Neural progenitor cell (in vitro differentiated cells): ENCODE data around the gene TTLL8. TPM values are rescaled to one million over a fixed set of nuclear protein-coding genes. Genes with fewer than 3 reads are reported as not detected.

Experiments used
- DNase-seq: peaks from one replicate; pipeline ENCODE4 v3.0.0-alpha.2; 2016; ENCODE audit warnings: low spot score
- H2AFZ ChIP-seq: fragments of 200-600 bp; sonication (generic); replicated peaks from 2 replicates; pipeline ENCODE4 v1.6.1; 2016; ENCODE audit warnings: antibody characterized with exemption
- H3F3A ChIP-seq: fragments of 200-600 bp; sonication (generic); 2 replicates; pipeline ENCODE4 v1.6.1; 2016; ENCODE audit warnings: antibody characterized with exemption, low read depth
- H3K27ac ChIP-seq: fragments of 200-600 bp; sonication (generic); 2 replicates; pipeline ENCODE4 v1.5.1; 2016; ENCODE audit warnings: mild to moderate bottlenecking
- H3K27me3 ChIP-seq: fragments of 200-600 bp; sonication (generic); 2 replicates; pipeline ENCODE4 v1.6.1; 2016; ENCODE audit warnings: mild to moderate bottlenecking, moderate library complexity
- H3K36me3 ChIP-seq: fragments of 200-600 bp; sonication (generic); 2 replicates; pipeline ENCODE4 v1.5.1; 2016
- H3K4me1 ChIP-seq: fragments of 200-600 bp; sonication (generic); 2 replicates; pipeline ENCODE4 v1.6.1; 2016; ENCODE audit warnings: mixed run types
- H3K4me2 ChIP-seq: fragments of 200-600 bp; sonication (generic); 2 replicates; pipeline ENCODE4 v1.6.1; 2016
- H3K4me3 ChIP-seq: fragments of 200-600 bp; sonication (generic); 2 replicates; pipeline ENCODE4 v1.5.1; 2016
- H3K79me2 ChIP-seq: fragments of 200-600 bp; sonication (generic); 2 replicates; pipeline ENCODE4 v1.6.1; 2016; ENCODE audit warnings: low read depth
- H3K9ac ChIP-seq: fragments of 200-600 bp; sonication (generic); 2 replicates; pipeline ENCODE4 v1.6.1; 2016
- H3K9me3 ChIP-seq: fragments of 200-600 bp; sonication (generic); 2 replicates; pipeline ENCODE4 v1.5.1; 2016; ENCODE audit warnings: low read depth
- H4K20me1 ChIP-seq: fragments of 200-600 bp; sonication (generic); 2 replicates; pipeline ENCODE4 v1.6.1; 2016; ENCODE audit warnings: low read depth
- H3K27ac Mint-ChIP-seq: 3 replicates; pipeline ENCODE4 v1.8.0; 2021; ENCODE audit warnings: mixed read lengths
- H3K27me3 Mint-ChIP-seq: 2 replicates; pipeline ENCODE4 v1.8.0; 2022; ENCODE audit warnings: low read depth, mild to moderate bottlenecking, inconsistent platforms, moderate library complexity, mixed read lengths; ENCODE audit not compliant: insufficient read depth
- H3K36me3 Mint-ChIP-seq: 3 replicates; pipeline ENCODE4 v1.8.0; 2021; ENCODE audit warnings: mixed read lengths
- H3K4me1 Mint-ChIP-seq: 3 replicates; pipeline ENCODE4 v1.8.0; 2021; ENCODE audit warnings: mixed read lengths
- H3K4me3 Mint-ChIP-seq: 3 replicates; pipeline ENCODE4 v1.8.0; 2021; ENCODE audit warnings: mild to moderate bottlenecking, moderate library complexity, mixed read lengths
- H3K9me3 Mint-ChIP-seq: 3 replicates; pipeline ENCODE4 v1.8.0; 2020; ENCODE audit warnings: mixed read lengths
- EZH2 ChIP-seq: fragments of 200-600 bp; sonication (generic); IDR thresholded peaks from 2 replicates; pipeline ENCODE4 v1.6.1; 2017; ENCODE audit warnings: antibody characterized with exemption, mild to moderate bottlenecking, moderate library complexity
- EZH2phosphoT487 ChIP-seq: fragments of 200-600 bp; sonication (generic); IDR thresholded peaks from 2 replicates; pipeline ENCODE4 v1.6.1; 2017; ENCODE audit warnings: antibody characterized with exemption
- total RNA-seq: library from RNA; depleted of rRNA; stranded (reverse); fragments of >200 nt; gene quantifications from 2 replicates; pipeline ENCODE4 v1.2.3, GENCODE V29; 2015; ENCODE audit warnings: low replicate concordance
- TF ChIP-seq, protein P1 (sequence below): fragments of 200-600 bp; sonication (generic); IDR thresholded peaks from 2 replicates; pipeline ENCODE4 v1.5.1; 2017; ENCODE audit warnings: antibody characterized with exemption, mild to moderate bottlenecking

The TTLL8 gene
- total RNA-seq, 1 donor from 2014 or later = not detected

DNA sequence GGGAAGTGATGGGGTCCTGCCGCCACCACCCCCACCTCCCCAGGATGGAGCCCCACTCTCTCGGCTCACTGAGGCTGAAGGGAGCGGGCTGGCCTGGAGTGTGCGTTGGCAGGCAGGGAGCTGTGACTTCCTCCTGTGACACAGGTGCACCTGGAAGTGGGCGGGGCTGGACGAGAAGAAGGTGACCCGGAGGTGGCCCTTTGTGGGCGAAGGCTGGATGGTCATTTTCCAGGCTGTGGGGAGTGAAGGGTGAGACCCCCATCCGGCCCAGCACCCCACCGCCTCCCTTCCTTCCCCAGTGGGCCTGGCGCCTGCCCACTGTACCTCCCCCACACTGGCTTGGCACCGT, 60.9 kb downstream of the TTLL8 start:
- DNase-seq = no peak
- Histone ChIP-seq H3K36me3 (no peaks in the 10 kb centered on the region), H3K4me1 (peaks cover 8% of the 10 kb centered on the region), H3K79me2 (no peaks in the 10 kb centered on the region), H3F3A (peaks cover 15% of the 10 kb centered on the region), H3K9me3 (no peaks in the 10 kb centered on the region), H3K4me3 (no peak overlapping the region), H2AFZ (no peak overlapping the region), H3K9ac (no peak overlapping the region), H4K20me1 (no peaks in the 10 kb centered on the region), H3K27me3 (peaks cover 38% of the 10 kb centered on the region), H3K4me2 (no peak overlapping the region), H3K27ac (no peak overlapping the region)
- H3K27me3 Mint-ChIP-seq = peaks cover 16% of the 10 kb centered on the region
- no peak overlapping the region for H3K4me3 Mint-ChIP-seq
- no peaks in the 10 kb centered on the region for H3K36me3 Mint-ChIP-seq
- H3K9me3 Mint-ChIP-seq = peaks cover 3% of the 10 kb centered on the region
- H3K4me1 Mint-ChIP-seq = peaks cover 19% of the 10 kb centered on the region
- no peak overlapping the region for H3K27ac Mint-ChIP-seq
- TF ChIP-seq EZH2phosphoT487 = no peak
- TF ChIP-seq, protein P1, sequence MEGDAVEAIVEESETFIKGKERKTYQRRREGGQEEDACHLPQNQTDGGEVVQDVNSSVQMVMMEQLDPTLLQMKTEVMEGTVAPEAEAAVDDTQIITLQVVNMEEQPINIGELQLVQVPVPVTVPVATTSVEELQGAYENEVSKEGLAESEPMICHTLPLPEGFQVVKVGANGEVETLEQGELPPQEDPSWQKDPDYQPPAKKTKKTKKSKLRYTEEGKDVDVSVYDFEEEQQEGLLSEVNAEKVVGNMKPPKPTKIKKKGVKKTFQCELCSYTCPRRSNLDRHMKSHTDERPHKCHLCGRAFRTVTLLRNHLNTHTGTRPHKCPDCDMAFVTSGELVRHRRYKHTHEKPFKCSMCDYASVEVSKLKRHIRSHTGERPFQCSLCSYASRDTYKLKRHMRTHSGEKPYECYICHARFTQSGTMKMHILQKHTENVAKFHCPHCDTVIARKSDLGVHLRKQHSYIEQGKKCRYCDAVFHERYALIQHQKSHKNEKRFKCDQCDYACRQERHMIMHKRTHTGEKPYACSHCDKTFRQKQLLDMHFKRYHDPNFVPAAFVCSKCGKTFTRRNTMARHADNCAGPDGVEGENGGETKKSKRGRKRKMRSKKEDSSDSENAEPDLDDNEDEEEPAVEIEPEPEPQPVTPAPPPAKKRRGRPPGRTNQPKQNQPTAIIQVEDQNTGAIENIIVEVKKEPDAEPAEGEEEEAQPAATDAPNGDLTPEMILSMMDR = no peak
- no peak for TF ChIP-seq EZH2

DNA sequence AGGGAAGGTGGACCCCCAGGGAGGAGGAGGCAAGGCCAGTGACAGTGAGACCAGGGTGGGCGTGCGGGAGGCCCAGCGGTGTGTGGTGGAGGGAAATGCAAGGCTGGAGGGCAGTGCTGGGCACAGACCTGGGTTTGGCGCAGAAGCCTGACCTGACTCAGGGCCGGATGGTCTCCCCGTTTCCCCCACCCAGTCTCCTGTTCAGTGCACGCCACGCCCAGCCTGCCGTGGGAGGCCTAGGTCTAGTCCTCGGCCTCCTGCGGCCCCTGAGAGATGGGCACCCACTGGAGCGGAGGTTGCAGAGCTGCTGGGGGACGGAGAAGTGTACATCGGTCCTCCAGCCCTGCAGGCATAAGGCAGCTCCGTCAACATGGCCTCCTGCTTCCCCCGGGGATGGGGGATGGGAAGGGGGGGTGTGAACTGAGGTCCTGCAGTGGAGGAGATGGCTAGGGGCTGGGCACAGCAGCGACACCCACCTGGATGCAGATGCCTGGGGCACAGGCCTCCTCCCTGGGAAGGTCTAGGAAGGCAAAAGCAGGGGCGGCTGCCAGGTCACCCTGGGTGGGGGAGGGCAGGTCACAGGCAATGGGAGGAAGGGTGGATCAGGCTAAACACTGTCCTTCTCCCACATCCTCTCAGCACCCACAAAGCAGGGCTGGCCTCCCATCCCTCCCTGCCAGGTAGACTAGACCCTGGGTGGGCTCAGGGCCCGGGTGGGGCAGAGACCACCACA, 61.4 kb downstream of the TTLL8 start:
- Mint-ChIP-seq H3K4me1 (peaks cover 14% of the 10 kb centered on the region), H3K9me3 (peaks cover 8% of the 10 kb centered on the region), H3K27ac (no peak overlapping the region), H3K4me3 (peak overlapping the region; percentile 38), H3K27me3 (peaks cover 16% of the 10 kb centered on the region), H3K36me3 (no peaks in the 10 kb centered on the region)
- Histone ChIP-seq H3K27me3 (peaks cover 39% of the 10 kb centered on the region), H3K36me3 (no peaks in the 10 kb centered on the region), H3F3A (peaks cover 9% of the 10 kb centered on the region), H4K20me1 (no peaks in the 10 kb centered on the region), H3K4me1 (peaks cover 3% of the 10 kb centered on the region), H3K9me3 (no peaks in the 10 kb centered on the region), H3K79me2 (no peaks in the 10 kb centered on the region), H3K9ac (no peak overlapping the region), H2AFZ (no peak overlapping the region), H3K27ac (no peak overlapping the region), H3K4me3 (no peak overlapping the region), H3K4me2 (no peak overlapping the region)
- DNase-seq = no peak
- no peak for TF ChIP-seq EZH2
- TF ChIP-seq EZH2phosphoT487 = no peak
- TF ChIP-seq, protein P1 = no peak

DNA sequence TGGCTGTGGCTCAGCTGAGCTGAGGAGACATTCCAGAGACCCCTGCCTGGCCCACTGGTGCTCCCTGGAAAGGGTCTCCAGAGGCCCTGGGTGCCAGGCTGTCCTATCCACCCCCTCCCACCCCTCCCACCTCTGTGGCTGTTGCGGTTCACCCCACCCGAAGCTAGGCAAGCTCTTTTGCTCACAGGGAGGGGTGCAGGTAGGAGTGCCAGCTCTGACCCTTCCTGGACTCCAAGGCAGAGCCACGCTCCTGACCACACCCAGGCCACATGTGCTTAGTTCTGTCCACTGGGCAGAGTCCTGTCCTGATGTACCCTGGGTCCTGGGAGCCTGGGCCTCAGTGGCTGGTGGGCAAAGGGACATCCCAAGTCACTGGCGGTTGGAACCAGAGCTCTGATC, 62.0 kb downstream of the TTLL8 start:
- Mint-ChIP-seq H3K4me1 (peaks cover 12% of the 10 kb centered on the region), H3K36me3 (no peaks in the 10 kb centered on the region), H3K27me3 (peaks cover 16% of the 10 kb centered on the region), H3K27ac (no peak overlapping the region), H3K4me3 (peak overlapping the region; percentile 38), H3K9me3 (peaks cover 12% of the 10 kb centered on the region)
- Histone ChIP-seq H3K9me3 (no peaks in the 10 kb centered on the region), H3K9ac (no peak overlapping the region), H3K27ac (no peak overlapping the region), H3K27me3 (peaks cover 34% of the 10 kb centered on the region), H3K4me2 (no peak overlapping the region), H2AFZ (no peak overlapping the region), H3K4me3 (no peak overlapping the region), H3K4me1 (no peaks in the 10 kb centered on the region), H4K20me1 (no peaks in the 10 kb centered on the region), H3F3A (peaks cover 6% of the 10 kb centered on the region), H3K36me3 (no peaks in the 10 kb centered on the region), H3K79me2 (no peaks in the 10 kb centered on the region)
- no peak for DNase-seq
- no peak for TF ChIP-seq EZH2phosphoT487
- no peak for TF ChIP-seq EZH2
- TF ChIP-seq, protein P1 = no peak
